ENCODE data around the gene GUCA1A.

GUCA1A gene

GRCh38 chr6:42173101-42173500 lies at the start of gene GUCA1A:
TSS of gene GUCA1A (plus strand) at chr6:42173364. CDS start at chr6:42173614, 250 bp downstream.
- DNase-seq: no peak

GRCh38 chr6:42123379-42124103 lies 49.6 kb upstream of the GUCA1A start:
- no peak for DNase-seq

- DNase-seq: no peak
Observed at GRCh38 chr6:42124223-42124836, 48.8 kb upstream of the GUCA1A start.

- DNase-seq: no peak
Observed at GRCh38 chr6:42125231-42125630, 47.9 kb upstream of the GUCA1A start.

GRCh38 chr6:42125663-42126062 lies 47.5 kb upstream of the GUCA1A start:
- no peak for DNase-seq

GRCh38 chr6:42128460-42129359 lies 44.5 kb upstream of the GUCA1A start:
- DNase-seq: no peak

- DNase-seq: no peak
Observed at GRCh38 chr6:42129360-42129676, 43.8 kb upstream of the GUCA1A start.

GRCh38 chr6:42131531-42131930 lies 41.6 kb upstream of the GUCA1A start:
- no peak for DNase-seq

- no peak for DNase-seq
Observed at GRCh38 chr6:42133926-42134325, 39.2 kb upstream of the GUCA1A start.

GRCh38 chr6:42135161-42135560 lies 38.0 kb upstream of the GUCA1A start:
- DNase-seq: no peak

- DNase-seq: no peak
Observed at GRCh38 chr6:42135722-42136121, 37.4 kb upstream of the GUCA1A start.

GRCh38 chr6:42136508-42137193 lies 36.5 kb upstream of the GUCA1A start:
- no peak for DNase-seq

- no peak for DNase-seq
Observed at GRCh38 chr6:42137194-42137753, 35.9 kb upstream of the GUCA1A start.

GRCh38 chr6:42138190-42138589 lies 35.0 kb upstream of the GUCA1A start:
- no peak for DNase-seq

- no peak for DNase-seq
Observed at GRCh38 chr6:42138630-42139619, 34.2 kb upstream of the GUCA1A start.

- DNase-seq: no peak
Observed at GRCh38 chr6:42140032-42140431, 33.1 kb upstream of the GUCA1A start.

GRCh38 chr6:42140756-42141602 lies 32.2 kb upstream of the GUCA1A start:
- DNase-seq: no peak

- DNase-seq: no peak
Observed at GRCh38 chr6:42141603-42142117, 31.5 kb upstream of the GUCA1A start.

GRCh38 chr6:42142118-42142835 lies 30.9 kb upstream of the GUCA1A start, which contains the start of gene C6orf132:
TSS of gene C6orf132 (minus strand) at chr6:42142620. CDS start at chr6:42142444, 176 bp downstream.
- no peak for DNase-seq
